ENCODE results near the gene PIGA. TPM values are rescaled to one million over a fixed set of nuclear protein-coding genes. Genes with fewer than 3 reads are reported as not detected.
A peak's percentile ranks its signal among the peaks of the same experiment; 100 is the strongest.

The PIGA gene
- total RNA-seq, 1 experiment from 2014 or later, result 13.9 TPM

DNA sequence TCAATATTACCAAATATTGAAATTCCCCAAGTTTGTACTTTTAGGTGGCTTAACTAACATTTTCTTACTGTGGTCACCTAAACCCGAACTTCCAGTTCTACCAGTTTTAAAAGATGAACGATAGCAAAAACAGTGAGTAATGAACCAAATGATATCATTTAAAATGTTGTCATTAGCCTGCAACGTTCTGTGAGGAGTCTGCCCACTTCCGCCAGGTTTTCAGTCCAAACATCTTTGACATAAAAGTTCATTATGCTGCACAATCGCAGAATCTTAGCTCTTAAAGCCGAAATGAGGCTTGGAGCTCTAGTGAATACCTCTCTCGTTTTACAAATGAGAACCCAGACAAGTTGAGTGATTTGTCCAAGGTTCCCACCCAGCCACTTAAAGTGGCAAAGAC lies 762 bp downstream of the PIGA start:
- no peak overlapping the region for H2AFZ ChIP-seq (ENCODE audit: low read length)
- peak overlapping the region; percentile 76 for H3K9ac ChIP-seq (ENCODE audit: extremely low read depth, insufficient read length, low read length)
- H3K79me2 ChIP-seq (ENCODE audit: insufficient read depth, low read length), result no peaks in the 10 kb centered on the region
- H4K91ac ChIP-seq (ENCODE audit: insufficient read length, low read depth, low read length), result no peak overlapping the region
- no peak overlapping the region for H3K18ac ChIP-seq (ENCODE audit: insufficient read length, low read depth, low read length)
- no peak overlapping the region for H2BK5ac ChIP-seq (ENCODE audit: insufficient read length, low read length)
- H2BK20ac ChIP-seq (ENCODE audit: low read depth, low read length, poor library complexity, severe bottlenecking), result no peak overlapping the region
- Mint-ChIP-seq H3K4me1 (peaks cover 2 to 5% of the 10 kb centered on the region in 2 experiments; a peak in 2 of 4 replicates), H3K36me3 (ENCODE audit: insufficient read depth in 1 of 3, low read depth in 3 of 3) (peaks cover 0 to 12% (median 0%) of the 10 kb centered on the region in 3 experiments; a peak in 3 of 7 replicates), H3K4me3 (peak overlapping the region; percentile 92 to 93), H3K9me3 (peaks cover 2 to 13% of the 10 kb centered on the region in 2 experiments), H3K27me3 (ENCODE audit: low read depth) (peaks cover 3% of the 10 kb centered on the region; the same call in 1 of the 2 replicates), H3K27ac (peak overlapping the region in 1 of 3 experiments; percentile 98; a peak in 2 of 7 replicates)
- H3K27me3 ChIP-seq (ENCODE audit: insufficient read depth, low read length), result no peaks in the 10 kb centered on the region
- H2BK12ac ChIP-seq (ENCODE audit: insufficient read length, low read depth, low read length), result no peak overlapping the region
- H2BK15ac ChIP-seq (ENCODE audit: low read depth, low read length), result no peak overlapping the region
- TF ChIP-seq, protein P1, sequence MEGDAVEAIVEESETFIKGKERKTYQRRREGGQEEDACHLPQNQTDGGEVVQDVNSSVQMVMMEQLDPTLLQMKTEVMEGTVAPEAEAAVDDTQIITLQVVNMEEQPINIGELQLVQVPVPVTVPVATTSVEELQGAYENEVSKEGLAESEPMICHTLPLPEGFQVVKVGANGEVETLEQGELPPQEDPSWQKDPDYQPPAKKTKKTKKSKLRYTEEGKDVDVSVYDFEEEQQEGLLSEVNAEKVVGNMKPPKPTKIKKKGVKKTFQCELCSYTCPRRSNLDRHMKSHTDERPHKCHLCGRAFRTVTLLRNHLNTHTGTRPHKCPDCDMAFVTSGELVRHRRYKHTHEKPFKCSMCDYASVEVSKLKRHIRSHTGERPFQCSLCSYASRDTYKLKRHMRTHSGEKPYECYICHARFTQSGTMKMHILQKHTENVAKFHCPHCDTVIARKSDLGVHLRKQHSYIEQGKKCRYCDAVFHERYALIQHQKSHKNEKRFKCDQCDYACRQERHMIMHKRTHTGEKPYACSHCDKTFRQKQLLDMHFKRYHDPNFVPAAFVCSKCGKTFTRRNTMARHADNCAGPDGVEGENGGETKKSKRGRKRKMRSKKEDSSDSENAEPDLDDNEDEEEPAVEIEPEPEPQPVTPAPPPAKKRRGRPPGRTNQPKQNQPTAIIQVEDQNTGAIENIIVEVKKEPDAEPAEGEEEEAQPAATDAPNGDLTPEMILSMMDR (conservative IDR thresholded peaks at IDR 0.05), result no peak
- H2BK120ac ChIP-seq (ENCODE audit: low read depth, low read length, poor library complexity, severe bottlenecking), result no peak overlapping the region
- DNase-seq, result no peak
- H3K56ac ChIP-seq (ENCODE audit: insufficient read length, low read depth, low read length), result no peak overlapping the region
- H3K23me2 ChIP-seq (ENCODE audit: insufficient read length, low read depth, low read length, poor library complexity, severe bottlenecking), result no peaks in the 10 kb centered on the region
- H3K14ac ChIP-seq (ENCODE audit: insufficient read depth, low read length), result peak overlapping the region; percentile 86; the same call in 1 of the 2 replicates
- H4K8ac ChIP-seq (replicated peaks; ENCODE audit: insufficient read length, low read depth, low read length), result no peak overlapping the region
- H3K23ac ChIP-seq (ENCODE audit: insufficient read length, low read depth, low read length), result no peak overlapping the region
- H3K4me2 ChIP-seq (ENCODE audit: insufficient read depth, insufficient read length, low read length), result peak overlapping the region; percentile 72
- no CpG with 5 or more reads among the region's 7 CpGs for WGBS (ENCODE audit: extremely low coverage, insufficient read length, low lambda C conversion rate)
- no peaks in the 10 kb centered on the region for H4K20me1 ChIP-seq (ENCODE audit: control insufficient read depth, insufficient read depth, insufficient read length)
- H3K79me1 ChIP-seq (ENCODE audit: insufficient read depth, low read depth, low read length, poor library complexity, severe bottlenecking), result no peaks in the 10 kb centered on the region
- H2AK5ac ChIP-seq (ENCODE audit: insufficient read length, low read length), result no peak overlapping the region
- no peaks in the 10 kb centered on the region for H3K9me3 ChIP-seq (ENCODE audit: control insufficient read depth, low read depth, low read length)
- H3K4me1 ChIP-seq (ENCODE audit: insufficient read depth, low read length), result no peaks in the 10 kb centered on the region
- H3K27ac ChIP-seq (ENCODE audit: insufficient read length, low read depth, low read length), result no peak overlapping the region
- no peak overlapping the region for H4K5ac ChIP-seq (ENCODE audit: insufficient read length, low read depth, low read length)
- no peak overlapping the region for H3K4ac ChIP-seq (ENCODE audit: low read depth, low read length)
- H3T11ph ChIP-seq (ENCODE audit: low read length), result no peak overlapping the region
